SIG-M5 (cell line): ENCODE measurements around the gene CARMIL1.

ENCODE experiments used
- DNase-seq: peaks from one replicate; lab custom pipeline; 2025; lab: John Stamatoyannopoulos, UW

Gene CARMIL1

DNA sequence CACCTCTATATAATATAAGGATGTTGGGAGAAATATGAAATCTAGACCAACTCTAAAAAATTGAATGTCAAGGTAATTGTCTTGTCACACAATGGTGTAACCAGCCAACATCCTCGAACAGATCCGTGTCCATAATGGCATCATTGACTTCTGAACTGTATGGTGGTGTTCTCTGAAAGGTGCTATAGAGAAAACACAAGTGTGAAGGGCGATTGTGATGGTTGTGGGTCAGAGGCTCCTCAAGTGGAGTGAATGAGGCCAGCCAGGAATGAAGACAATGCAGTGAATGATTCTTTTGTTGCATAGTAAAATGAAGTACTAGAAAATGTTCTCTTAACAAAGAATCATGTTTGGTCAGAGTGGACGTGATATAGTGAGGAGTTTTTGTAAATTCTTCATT lies 58.3 kb downstream of the CARMIL1 start:
- no peak for DNase-seq

DNA sequence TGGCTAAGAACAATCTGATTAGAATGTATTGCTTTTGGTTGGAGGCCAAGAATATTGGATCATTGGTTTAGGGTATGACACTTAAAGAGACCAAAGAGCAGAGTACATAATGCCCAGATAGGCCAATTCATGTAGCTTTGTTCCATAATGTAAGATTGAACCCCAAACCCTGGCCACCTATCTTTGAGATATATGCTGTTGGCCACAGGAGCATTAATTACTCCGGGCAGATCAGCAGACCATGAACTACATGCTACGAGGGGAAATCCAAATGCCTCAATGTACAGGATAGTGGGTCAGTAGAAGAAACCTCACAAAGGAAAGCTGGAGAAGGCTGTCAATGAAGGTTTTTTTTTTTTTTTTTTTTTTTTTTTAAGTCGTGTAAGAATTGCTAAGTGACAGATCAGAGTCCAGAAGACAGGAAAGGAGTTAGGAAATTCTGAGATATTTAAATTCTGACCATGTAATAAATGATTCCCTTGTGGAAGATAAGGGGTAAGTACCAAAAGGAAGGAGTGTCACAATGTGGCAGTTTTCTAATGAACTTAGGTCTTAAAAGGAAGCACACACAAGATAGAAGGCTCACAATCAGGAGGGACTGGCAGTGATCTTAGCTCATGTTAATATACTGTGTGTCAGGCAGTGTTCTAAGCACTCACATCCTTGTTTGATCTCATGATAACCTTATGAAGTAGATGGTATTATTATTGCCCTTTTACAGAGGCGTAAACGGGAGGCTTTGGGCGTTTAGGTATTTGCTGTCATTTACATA lies 61.4 kb downstream of the CARMIL1 start:
- DNase-seq: no peak

- DNase-seq: no peak
Measured at GRCh38 chr6:25341203-25341552, 62.0 kb downstream of the CARMIL1 start.

DNA sequence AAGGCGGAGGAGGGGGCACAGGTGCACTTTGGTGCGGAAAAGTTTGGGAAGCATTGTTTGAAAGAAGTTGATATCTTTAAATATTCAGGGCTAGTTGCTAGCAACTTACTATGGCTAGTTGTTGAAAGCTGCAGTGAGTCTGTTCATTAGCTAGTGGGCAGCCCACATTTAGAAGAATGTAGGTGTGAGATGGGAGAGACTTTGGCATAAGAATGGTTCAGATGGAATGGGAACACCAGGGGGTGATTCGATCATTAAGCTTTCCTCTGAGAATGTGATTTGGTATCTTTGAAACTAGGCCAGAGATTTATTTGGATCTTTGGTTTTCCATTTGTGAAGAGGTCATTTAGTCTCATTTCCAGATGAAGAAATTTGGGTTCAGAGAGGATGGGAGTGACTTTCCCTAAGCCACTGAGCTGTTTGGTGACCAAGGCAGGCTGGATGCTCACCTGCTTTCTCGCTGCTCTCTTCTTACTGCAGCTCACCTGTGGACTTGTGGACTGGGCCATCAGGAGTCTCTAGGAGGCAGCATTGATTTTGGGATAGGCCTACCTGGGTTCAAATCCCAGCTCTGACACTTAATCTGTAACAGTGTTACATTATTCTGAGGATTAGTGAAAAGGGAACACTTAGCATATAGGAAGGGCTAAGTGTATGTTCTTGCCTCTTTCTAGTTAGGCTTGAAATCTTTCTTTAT lies 62.9 kb downstream of the CARMIL1 start:
- DNase-seq: no peak

- DNase-seq: no peak
Measured at GRCh38 chr6:25342802-25343201, 63.6 kb downstream of the CARMIL1 start.

DNA sequence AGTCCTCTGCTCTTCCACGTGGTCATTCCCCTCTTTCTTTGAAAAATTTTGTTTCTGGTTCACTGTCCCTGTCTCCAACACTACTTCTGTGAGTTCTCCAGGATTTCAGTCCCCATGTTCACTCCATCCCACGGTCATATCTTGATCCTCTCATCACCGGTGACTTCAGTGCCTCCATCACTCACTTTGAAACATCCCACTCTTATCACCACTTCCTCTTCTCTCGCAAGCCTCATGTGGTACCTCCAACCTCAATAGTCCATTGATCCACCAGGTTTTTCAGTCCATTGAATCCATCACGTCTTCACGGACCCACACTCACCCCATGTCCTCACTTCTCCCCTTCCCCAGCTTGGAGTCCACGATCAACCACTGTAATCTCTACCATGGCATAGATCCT lies 64.8 kb downstream of the CARMIL1 start:
- DNase-seq: no peak

DNA sequence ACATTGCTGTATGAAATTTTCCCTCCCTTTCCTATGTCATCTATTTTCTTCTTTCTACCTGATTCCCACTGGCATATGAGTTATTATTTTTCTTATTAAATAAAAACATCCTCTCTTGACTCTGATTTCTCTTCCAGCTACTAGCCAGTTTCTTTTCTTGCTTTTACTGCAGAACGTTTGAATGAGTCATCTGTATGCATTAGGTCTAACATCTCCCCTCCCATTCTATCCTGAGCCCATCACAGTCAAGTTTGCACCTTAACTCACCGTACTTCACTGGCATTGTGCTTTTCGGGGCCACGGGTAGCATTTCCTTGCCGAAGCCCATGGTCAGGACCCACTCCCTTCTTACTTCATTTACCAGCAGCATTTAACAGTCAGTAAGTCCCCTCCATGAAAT lies 65.7 kb downstream of the CARMIL1 start:
- no peak for DNase-seq

DNA sequence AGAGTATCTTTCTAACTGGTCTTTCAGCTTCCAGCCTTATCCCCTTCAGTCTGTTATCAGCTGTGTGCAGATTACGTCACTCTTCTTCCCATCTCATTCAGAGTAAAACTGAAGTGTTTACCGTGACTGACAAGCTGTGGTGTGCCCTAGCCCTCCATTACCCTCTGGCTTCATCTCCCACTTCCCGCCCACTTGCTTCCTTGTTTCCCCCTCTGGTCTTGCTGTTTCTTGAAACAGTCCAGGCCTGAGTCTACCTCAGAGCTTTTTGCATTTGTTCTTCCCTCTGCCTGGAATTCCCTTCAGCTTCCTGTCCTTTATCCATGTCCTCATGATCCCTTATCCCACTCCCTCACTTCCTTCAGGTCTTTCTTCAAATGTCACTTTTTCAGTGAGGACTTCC lies 66.9 kb downstream of the CARMIL1 start:
- DNase-seq: no peak

- DNase-seq: no peak
Measured at GRCh38 chr6:25350573-25350972, 71.4 kb downstream of the CARMIL1 start.

DNA sequence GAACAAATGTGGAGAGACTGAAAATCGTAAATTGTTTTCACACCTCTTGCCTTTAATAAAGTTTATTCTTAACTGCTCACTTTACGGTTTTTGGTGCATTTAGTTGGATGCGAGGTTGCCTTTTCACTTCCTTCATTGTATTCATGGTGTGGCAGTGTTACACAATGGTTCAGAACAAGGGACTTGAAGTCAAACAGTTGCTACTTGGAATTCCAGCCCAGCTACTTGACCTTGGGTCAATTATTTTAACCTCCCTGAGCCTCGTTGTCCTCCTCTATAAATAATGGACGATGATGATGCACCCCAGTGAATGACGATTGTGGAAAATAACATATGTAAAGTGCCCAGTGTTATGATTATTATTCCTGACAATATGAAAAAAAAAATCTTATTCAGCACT lies 72.3 kb downstream of the CARMIL1 start:
- no peak for DNase-seq

GRCh38 chr6:25352285-25352684 lies 73.1 kb downstream of the CARMIL1 start:
- DNase-seq: no peak

DNA sequence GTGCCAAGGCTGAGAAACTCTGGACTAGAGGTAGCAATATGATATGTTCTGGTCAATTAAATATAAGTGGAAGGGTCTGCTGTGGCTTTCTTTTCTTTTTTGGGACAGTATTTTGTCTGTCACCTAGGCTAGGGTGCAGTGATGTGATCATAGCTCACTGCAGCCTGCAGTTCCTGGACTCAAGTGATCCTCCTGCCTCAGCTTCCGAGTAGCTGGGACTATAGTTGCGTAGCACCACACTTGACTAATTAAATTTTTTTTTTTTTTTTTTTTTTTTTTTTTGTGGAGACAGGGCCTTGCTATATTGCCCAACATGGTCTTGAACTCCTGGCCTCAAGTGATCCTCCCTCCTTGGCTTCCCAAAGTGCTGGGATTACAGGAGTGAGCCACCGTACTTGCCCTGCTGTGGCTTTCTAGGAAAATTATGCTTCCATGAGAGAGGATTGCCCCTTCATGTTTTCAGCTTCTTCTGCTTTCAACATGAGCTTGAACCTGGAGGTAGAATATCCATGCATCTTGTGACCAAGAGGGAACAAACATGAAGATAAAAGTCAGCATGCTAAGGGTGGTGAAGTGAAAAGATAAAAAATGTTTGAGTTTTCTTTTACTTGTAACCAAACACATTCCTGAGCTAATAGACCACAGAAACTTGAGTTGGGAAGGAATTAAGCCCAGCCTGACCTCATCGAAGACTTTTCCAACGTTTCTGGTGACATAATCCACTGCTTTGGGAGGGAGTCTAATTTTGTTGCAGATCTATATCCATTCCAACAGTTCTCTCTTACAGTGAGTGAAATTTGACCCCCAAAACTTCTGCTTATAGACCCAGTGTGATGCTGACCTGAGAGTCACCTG lies 75.1 kb downstream of the CARMIL1 start:
- DNase-seq: no peak

DNA sequence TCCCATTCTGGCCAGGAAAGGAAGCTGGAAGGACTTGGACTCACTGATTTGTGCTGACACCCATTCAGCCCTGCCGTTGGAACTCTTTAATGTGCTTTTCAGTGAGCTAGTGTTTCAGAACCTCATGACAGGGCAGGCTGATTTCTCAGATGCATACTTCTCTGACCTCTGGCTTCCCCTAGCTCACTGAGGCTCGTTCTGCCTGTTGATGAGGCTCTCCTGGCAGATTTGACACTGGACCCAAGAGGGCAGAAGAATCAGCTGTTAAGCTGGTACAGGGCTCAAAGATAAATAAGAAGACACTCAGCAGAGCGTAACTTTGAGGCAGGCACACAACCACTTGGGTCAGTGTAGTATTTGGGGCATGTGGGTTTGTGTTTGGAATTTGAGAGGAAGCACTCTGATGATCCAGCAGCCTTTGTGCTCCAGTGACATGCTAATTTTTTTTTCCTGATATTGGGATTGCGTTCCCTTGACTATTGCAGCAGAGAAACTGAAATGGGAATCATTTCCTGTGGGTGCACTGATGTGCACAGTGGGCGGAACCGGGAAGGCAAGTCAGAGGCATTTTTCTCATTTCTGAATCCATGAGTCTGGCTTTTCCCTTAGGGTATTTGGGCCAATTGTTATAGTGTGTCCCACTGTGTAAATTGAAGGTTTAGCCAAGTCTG lies 80.2 kb downstream of the CARMIL1 start:
- DNase-seq: no peak

- DNase-seq: no peak
Measured at GRCh38 chr6:25359891-25360290, 80.7 kb downstream of the CARMIL1 start.

- DNase-seq: no peak
Measured at GRCh38 chr6:25360621-25361020, 81.4 kb downstream of the CARMIL1 start.

DNA sequence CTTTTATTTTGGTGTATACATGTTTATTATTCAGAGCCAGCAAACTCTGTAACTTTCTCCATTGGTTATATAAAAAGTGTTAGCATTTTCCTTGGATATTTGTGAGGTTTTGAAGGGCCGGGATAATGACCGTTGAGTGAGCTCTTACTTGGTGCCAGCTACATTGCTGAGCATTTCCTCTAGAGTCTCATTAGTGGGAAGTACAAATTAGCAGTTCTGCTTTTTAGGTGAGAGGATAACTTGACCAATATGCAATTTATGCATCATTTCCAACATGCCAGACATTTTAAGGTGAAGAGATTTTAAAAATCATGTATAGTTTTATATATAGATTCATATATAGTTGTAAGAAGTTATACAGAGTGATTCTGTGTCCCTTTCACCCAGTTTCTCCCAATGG lies 84.3 kb downstream of the CARMIL1 start:
- no peak for DNase-seq

DNA sequence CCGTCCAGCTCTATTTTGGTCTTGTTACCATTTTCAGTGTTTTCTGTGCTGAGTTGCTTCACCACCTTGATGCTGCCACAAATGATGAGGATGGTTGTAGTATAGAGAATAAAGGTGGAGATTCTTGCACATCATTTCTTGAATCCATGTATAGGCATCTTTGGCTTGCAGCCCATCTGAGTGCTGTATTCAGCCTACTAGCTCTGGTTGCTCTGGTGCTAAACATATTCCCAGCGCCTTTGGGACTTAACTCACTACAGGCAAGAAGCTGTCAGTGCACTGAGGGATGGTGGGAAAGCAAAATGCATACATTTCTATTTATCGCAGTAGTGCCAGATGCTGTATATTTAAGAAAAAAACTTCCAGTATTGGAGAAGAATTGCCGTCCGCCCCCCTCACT lies 86.0 kb downstream of the CARMIL1 start:
- no peak for DNase-seq

- DNase-seq: no peak
Measured at GRCh38 chr6:25366903-25367545, 87.8 kb downstream of the CARMIL1 start.

DNA sequence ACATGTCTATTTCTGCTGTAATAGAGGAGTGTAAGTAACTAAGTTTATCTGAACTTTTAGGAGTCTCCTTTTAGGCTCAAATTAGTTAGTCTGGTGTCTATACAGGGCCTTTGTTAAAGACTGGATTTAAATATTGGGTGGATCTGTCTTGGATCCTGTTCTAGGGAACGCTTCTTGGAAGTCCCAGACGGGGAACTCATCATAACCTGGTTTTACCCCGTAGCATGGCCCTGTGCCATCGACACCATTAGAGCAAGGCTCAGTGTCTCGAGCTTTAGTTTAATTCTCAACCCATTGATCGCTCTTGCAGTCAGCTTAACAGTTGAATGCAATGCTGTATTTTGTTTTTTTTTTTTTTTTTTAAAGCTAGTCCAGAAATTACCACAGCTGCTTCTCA lies 89.9 kb downstream of the CARMIL1 start:
- no peak for DNase-seq

GRCh38 chr6:25369433-25370177 lies 90.4 kb downstream of the CARMIL1 start:
- DNase-seq: no peak
